Fibroblast of lung (primary cell): ENCODE measurements around the gene EHMT1. TPM values are rescaled to one million over a fixed set of nuclear protein-coding genes. Genes with fewer than 3 reads are reported as not detected.

ENCODE experiments used
- DNase-seq, 2 donors: peaks; one replicate each; pipeline versions ENCODE4 v3.0.0 to v3.0.0-alpha.2; 2010; ENCODE audit warnings: low read depth in 2 of 2
- H2AFZ ChIP-seq: 2 replicates; pipeline ENCODE4 v1.5.1; 2012; ENCODE audit warnings: low read length, control low read depth, inconsistent platforms
- H3K27ac ChIP-seq: 2 replicates; pipeline ENCODE4 v1.5.1; 2011; ENCODE audit warnings: low read length, control low read depth; ENCODE audit not compliant: insufficient read depth
- H3K27me3 ChIP-seq: 2 replicates; pipeline ENCODE4 v1.5.1; 2011; ENCODE audit warnings: mild to moderate bottlenecking, low read length; ENCODE audit not compliant: control insufficient read depth, insufficient read depth
- H3K36me3 ChIP-seq: 2 replicates; pipeline ENCODE4 v1.5.1; 2011; ENCODE audit warnings: low read length; ENCODE audit not compliant: control insufficient read depth, insufficient read depth
- H3K4me1 ChIP-seq: 2 replicates; pipeline ENCODE4 v1.5.1; 2011; ENCODE audit warnings: low read length; ENCODE audit not compliant: control insufficient read depth, insufficient read depth; ENCODE audit errors: extremely low read depth
- H3K4me2 ChIP-seq: 2 replicates; pipeline ENCODE4 v1.5.1; 2011; ENCODE audit warnings: low read length, control low read depth; ENCODE audit not compliant: insufficient read depth; ENCODE audit errors: extremely low read depth
- H3K4me3 ChIP-seq, 4 experiments: fragments of 200-600 bp in 1 of 4; sonication (generic) in 1 of 4; replicated peaks in 1 of 4; 2 replicates each; pipeline ENCODE4 v1.5.1; 2011 to 2016; ENCODE audit warnings: low read length in 4 of 4, low read depth in 3 of 4, mild to moderate bottlenecking in 3 of 4, control low read depth in 2 of 4, inconsistent platforms in 1 of 4, mixed read lengths in 1 of 4; ENCODE audit not compliant: insufficient read depth in 1 of 4; ENCODE audit errors: control extremely low read depth in 1 of 4
- H3K79me2 ChIP-seq: 2 replicates; pipeline ENCODE4 v1.5.1; 2012; ENCODE audit warnings: mild to moderate bottlenecking, low read length, inconsistent platforms; ENCODE audit not compliant: control insufficient read depth, insufficient read depth
- H3K9ac ChIP-seq: 2 replicates; pipeline ENCODE4 v1.5.1; 2011; ENCODE audit warnings: mild to moderate bottlenecking, low read length, control low read depth; ENCODE audit not compliant: insufficient read depth
- H3K9me3 ChIP-seq: 2 replicates; pipeline ENCODE4 v1.5.1; 2012; ENCODE audit warnings: low read depth, low read length; ENCODE audit not compliant: control insufficient read depth, insufficient read depth
- H4K20me1 ChIP-seq: 2 replicates; pipeline ENCODE4 v1.5.1; 2011; ENCODE audit warnings: low read length; ENCODE audit not compliant: control insufficient read depth, insufficient read depth; ENCODE audit errors: extremely low read depth
- EZH2 ChIP-seq: IDR thresholded peaks from 2 replicates; pipeline ENCODE4 v1.5.1; 2012; ENCODE audit warnings: low read length, control low read depth, mild to moderate bottlenecking; ENCODE audit errors: missing control alignments
- polyA plus RNA-seq, 2 donors: library from polyadenylated mRNA; depleted of rRNA in 1 of 2; stranded (reverse) in 1 of 2; unstranded in 1 of 2; fragments of >200 nt; gene quantifications; 2 replicates each; pipeline ENCODE4 v1.2.1, GENCODE V29; 2011 to 2012; ENCODE audit warnings: missing spikeins in 1 of 2
- total RNA-seq: library from RNA; depleted of rRNA; stranded (reverse); fragments of >200 nt; gene quantifications from 2 replicates; pipeline ENCODE4 v1.2.1, GENCODE V29; 2014
- TF ChIP-seq, protein P1 (sequence below), 2 donors: IDR thresholded peaks in 1 of 2; conservative IDR thresholded peaks in 1 of 2; 1 replicate in 1 of 2; 2 replicates in 1 of 2; pipeline ENCODE4 v1.5.1; 2011 to 2012; ENCODE audit warnings: low read length in 2 of 2, control low read depth in 1 of 2, inconsistent platforms in 1 of 2, low read depth in 1 of 2, mild to moderate bottlenecking in 1 of 2

Gene EHMT1
- total and polyA plus RNA-seq, 2 donors (not counting 1 experiment from before 2014, with no cell fraction given), result 22.4 to 48.6 TPM

DNA sequence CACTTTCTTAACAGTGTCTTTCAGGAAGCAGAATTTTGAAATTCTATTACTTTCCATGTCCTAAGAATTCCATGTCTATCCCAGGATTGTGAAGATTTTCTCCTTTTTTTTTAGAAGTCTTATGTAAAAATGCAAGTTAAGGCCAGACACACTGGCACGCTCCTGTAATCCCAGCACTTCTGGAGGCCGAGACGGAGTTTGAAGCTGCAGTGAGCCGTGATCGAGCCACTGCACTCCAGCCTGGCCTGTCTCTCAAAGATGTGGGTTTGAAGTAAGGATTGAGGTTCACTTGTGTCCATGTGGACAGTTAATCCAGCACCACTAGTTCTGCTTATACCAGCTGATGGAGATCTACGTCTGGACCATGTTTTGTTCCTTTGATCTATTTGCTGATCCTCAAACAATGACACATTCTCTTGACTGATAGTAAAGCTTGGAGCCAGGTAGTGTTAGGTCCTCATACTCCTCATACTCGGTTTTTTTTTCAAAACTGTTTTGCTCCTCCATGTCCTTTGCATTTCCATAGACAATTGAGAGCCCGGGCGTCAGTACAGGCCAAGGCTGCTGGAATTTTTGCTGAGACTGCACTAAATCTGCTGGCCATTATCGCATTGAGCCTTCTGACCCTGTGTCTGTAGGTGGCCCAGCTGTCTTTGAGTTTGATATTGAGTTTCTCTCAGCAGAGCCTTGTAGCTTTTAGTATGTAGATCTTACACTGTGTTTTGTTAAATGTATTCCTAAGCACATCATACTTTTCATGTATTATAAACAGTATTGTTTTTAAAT is 205.4 kb downstream of the EHMT1 start:
- no peaks in the 10 kb centered on the region for H3K4me1 ChIP-seq
- no peak for TF ChIP-seq EZH2
- TF ChIP-seq, protein P1, sequence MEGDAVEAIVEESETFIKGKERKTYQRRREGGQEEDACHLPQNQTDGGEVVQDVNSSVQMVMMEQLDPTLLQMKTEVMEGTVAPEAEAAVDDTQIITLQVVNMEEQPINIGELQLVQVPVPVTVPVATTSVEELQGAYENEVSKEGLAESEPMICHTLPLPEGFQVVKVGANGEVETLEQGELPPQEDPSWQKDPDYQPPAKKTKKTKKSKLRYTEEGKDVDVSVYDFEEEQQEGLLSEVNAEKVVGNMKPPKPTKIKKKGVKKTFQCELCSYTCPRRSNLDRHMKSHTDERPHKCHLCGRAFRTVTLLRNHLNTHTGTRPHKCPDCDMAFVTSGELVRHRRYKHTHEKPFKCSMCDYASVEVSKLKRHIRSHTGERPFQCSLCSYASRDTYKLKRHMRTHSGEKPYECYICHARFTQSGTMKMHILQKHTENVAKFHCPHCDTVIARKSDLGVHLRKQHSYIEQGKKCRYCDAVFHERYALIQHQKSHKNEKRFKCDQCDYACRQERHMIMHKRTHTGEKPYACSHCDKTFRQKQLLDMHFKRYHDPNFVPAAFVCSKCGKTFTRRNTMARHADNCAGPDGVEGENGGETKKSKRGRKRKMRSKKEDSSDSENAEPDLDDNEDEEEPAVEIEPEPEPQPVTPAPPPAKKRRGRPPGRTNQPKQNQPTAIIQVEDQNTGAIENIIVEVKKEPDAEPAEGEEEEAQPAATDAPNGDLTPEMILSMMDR (conservative IDR thresholded peaks at IDR 0.05 in 1 of 2, IDR thresholded peaks at IDR 0.05 in 1 of 2; ENCODE audit: low read depth in 1 of 2, low read length in 2 of 2), result no peak
- H3K9ac ChIP-seq, result no peak overlapping the region
- no peaks in the 10 kb centered on the region for H3K27me3 ChIP-seq
- H3K4me3 ChIP-seq, result no peak overlapping the region
- H2AFZ ChIP-seq, result no peak overlapping the region
- no peak for DNase-seq
- no peaks in the 10 kb centered on the region for H4K20me1 ChIP-seq
- peaks cover 5% of the 10 kb centered on the region for H3K36me3 ChIP-seq
- H3K9me3 ChIP-seq, result no peaks in the 10 kb centered on the region
- H3K27ac ChIP-seq, result no peak overlapping the region
- H3K79me2 ChIP-seq, result no peaks in the 10 kb centered on the region
- H3K4me2 ChIP-seq, result no peak overlapping the region

DNA sequence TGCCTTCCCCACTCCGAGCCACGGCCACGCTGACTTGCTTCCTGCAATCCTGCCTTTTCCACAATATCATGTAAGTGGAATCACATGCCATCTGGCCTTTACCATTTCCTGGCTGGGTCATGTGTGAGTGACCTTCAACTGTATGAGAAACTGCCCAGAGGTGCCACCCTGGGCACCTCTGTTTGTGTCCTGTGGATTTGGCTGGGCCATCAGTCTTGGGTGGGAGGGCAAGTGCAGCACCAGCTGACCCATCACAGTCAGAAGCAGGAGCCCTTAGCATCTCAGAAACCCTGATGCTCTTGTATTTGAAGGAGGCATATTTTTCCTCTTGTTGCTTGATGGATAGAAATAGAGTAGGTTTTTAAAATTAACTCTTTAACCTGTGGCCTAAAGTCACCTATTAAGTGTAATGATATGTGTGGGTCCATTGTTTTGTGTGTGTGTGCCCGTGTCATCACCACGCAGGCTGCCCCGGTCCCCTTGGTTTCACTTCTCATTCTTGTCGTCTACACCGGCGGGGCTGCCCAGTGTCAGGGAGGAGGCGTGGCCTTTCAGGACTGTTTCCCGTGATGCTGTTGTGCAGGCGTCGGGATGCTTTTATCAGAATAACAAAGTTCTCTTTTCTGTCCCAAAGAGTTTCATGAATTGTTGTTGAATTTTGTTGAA is 206.7 kb downstream of the EHMT1 start:
- H3K4me2 ChIP-seq, result no peak overlapping the region
- peaks cover 5% of the 10 kb centered on the region for H3K36me3 ChIP-seq
- no peak for TF ChIP-seq EZH2
- TF ChIP-seq, protein P1 (conservative IDR thresholded peaks at IDR 0.05 in 1 of 2, IDR thresholded peaks at IDR 0.05 in 1 of 2; ENCODE audit: low read depth in 1 of 2, low read length in 2 of 2), result no peak
- no peaks in the 10 kb centered on the region for H3K4me1 ChIP-seq
- no peak overlapping the region for H3K4me3 ChIP-seq
- no peaks in the 10 kb centered on the region for H4K20me1 ChIP-seq
- no peak overlapping the region for H3K9ac ChIP-seq
- DNase-seq, result no peak
- no peak overlapping the region for H3K27ac ChIP-seq
- H3K27me3 ChIP-seq, result no peaks in the 10 kb centered on the region
- H3K79me2 ChIP-seq, result no peaks in the 10 kb centered on the region
- H2AFZ ChIP-seq, result no peak overlapping the region
- H3K9me3 ChIP-seq, result no peaks in the 10 kb centered on the region

DNA sequence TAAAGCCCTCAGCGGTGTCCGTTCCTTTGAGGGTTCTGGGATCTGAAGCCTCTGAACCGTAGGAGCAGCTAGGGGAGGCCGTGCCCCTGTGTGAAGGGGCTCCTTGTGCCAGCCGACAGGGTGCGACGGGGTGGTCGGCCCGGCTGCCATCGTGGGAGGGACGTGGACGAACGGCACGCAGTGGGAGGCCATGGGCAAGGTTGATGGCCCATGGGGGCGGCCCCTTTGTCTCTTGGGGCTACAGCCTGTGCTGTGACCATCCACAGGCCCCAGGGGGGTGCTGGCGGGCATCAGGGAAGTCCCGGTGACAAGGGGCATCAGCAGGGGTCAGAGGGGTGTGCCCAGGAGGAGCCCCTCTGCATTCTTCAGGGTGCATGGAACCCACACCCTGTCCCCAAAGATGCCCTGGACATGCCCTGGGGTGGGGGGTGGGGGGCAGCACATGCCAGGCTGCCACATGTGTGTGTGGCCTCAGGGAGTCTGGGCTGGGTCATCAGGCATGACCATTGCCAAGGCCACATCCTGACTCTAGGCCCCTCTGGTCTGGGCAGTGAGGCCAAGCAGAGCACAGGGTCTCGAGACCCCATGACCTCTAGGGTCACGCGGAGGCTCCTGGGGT is 209.2 kb downstream of the EHMT1 start:
- H3K4me3 ChIP-seq, result no peak overlapping the region
- no peaks in the 10 kb centered on the region for H4K20me1 ChIP-seq
- no peak overlapping the region for H2AFZ ChIP-seq
- TF ChIP-seq, protein P1 (conservative IDR thresholded peaks at IDR 0.05 in 1 of 2, IDR thresholded peaks at IDR 0.05 in 1 of 2; ENCODE audit: low read depth in 1 of 2, low read length in 2 of 2), result no peak
- TF ChIP-seq EZH2, result no peak
- H3K4me1 ChIP-seq, result no peaks in the 10 kb centered on the region
- H3K27me3 ChIP-seq, result no peaks in the 10 kb centered on the region
- H3K79me2 ChIP-seq, result no peaks in the 10 kb centered on the region
- H3K27ac ChIP-seq, result no peak overlapping the region
- DNase-seq, result no peak
- no peak overlapping the region for H3K9ac ChIP-seq
- no peaks in the 10 kb centered on the region for H3K9me3 ChIP-seq
- H3K4me2 ChIP-seq, result no peak overlapping the region
- peaks cover 5% of the 10 kb centered on the region for H3K36me3 ChIP-seq
